ENCODE measurements around the gene EMSY.
"Not testable (repeated sequence)": the region's sequence is repeated elsewhere in the genome, so short reads cannot be mapped to it uniquely, and the experiment has no call there.

Gene EMSY

GRCh38 chr11:76568621-76569020 lies 123.8 kb downstream of the EMSY start:
- DNase-seq (ENCODE audit: low read depth in 3 of 3, low spot score in 1 of 3): no peak

GRCh38 chr11:76572181-76572875 lies 127.5 kb downstream of the EMSY start:
- not testable (repeated sequence) for DNase-seq (ENCODE audit: low read depth in 3 of 3, low spot score in 1 of 3)

- DNase-seq (ENCODE audit: low read depth in 3 of 3, low spot score in 1 of 3): no peak
These were observed 129.6 kb downstream of the EMSY start for GRCh38 chr11:76574406-76574805.

- no peak for DNase-seq (ENCODE audit: low read depth in 3 of 3, low spot score in 1 of 3)
These were observed 130.1 kb downstream of the EMSY start for GRCh38 chr11:76574879-76575278.

- DNase-seq (ENCODE audit: low read depth in 3 of 3, low spot score in 1 of 3): no peak
These were observed 132.6 kb downstream of the EMSY start for GRCh38 chr11:76577226-76577920.

GRCh38 chr11:76577921-76578653 lies 133.3 kb downstream of the EMSY start:
- no peak for DNase-seq (ENCODE audit: low read depth in 3 of 3, low spot score in 1 of 3)

- no peak for DNase-seq (ENCODE audit: low read depth in 3 of 3, low spot score in 1 of 3)
These were observed 133.8 kb downstream of the EMSY start for GRCh38 chr11:76578654-76579055.

GRCh38 chr11:76579056-76579751 lies 134.4 kb downstream of the EMSY start:
- DNase-seq (ENCODE audit: low read depth in 3 of 3, low spot score in 1 of 3): no peak

GRCh38 chr11:76579752-76580151 lies 134.9 kb downstream of the EMSY start:
- no peak for DNase-seq (ENCODE audit: low read depth in 3 of 3, low spot score in 1 of 3)

- not testable (repeated sequence) for DNase-seq (ENCODE audit: low read depth in 3 of 3, low spot score in 1 of 3)
These were observed 137.7 kb downstream of the EMSY start for GRCh38 chr11:76582471-76582870.

GRCh38 chr11:76587820-76588454 lies 143.1 kb downstream of the EMSY start:
- DNase-seq (ENCODE audit: low read depth in 3 of 3, low spot score in 1 of 3): no peak

GRCh38 chr11:76588455-76589325 lies 143.9 kb downstream of the EMSY start:
- peak in 1 of 3 donors; percentile 12 for DNase-seq (ENCODE audit: low read depth in 3 of 3, low spot score in 1 of 3)

- no peak for DNase-seq (ENCODE audit: low read depth in 3 of 3, low spot score in 1 of 3)
These were observed 144.7 kb downstream of the EMSY start for GRCh38 chr11:76589477-76589876.

GRCh38 chr11:76589964-76590950 lies 145.4 kb downstream of the EMSY start:
- DNase-seq (ENCODE audit: low read depth in 3 of 3, low spot score in 1 of 3): no peak

- DNase-seq (ENCODE audit: low read depth in 3 of 3, low spot score in 1 of 3): no peak
These were observed 146.6 kb downstream of the EMSY start for GRCh38 chr11:76591416-76591815.

GRCh38 chr11:76592025-76592914 lies 147.5 kb downstream of the EMSY start:
- no peak for DNase-seq (ENCODE audit: low read depth in 3 of 3, low spot score in 1 of 3)

- DNase-seq (ENCODE audit: low read depth in 3 of 3, low spot score in 1 of 3): no peak
These were observed 148.1 kb downstream of the EMSY start for GRCh38 chr11:76592961-76593360.

GRCh38 chr11:76595091-76595490 lies 150.3 kb downstream of the EMSY start:
- not testable (repeated sequence) for DNase-seq (ENCODE audit: low read depth in 3 of 3, low spot score in 1 of 3)
